HG03558 (cell line): ENCODE measurements around the gene GSK3B.

Experiments
- ATAC-seq: cut with Tn5 transposase; IDR thresholded peaks from one replicate; pipeline ENCODE4 v1.9.1; 2021; ENCODE audit warnings: moderate number of reproducible peaks; ENCODE audit not compliant: unreplicated experiment; ENCODE audit errors: extremely low read depth

Gene GSK3B

DNA sequence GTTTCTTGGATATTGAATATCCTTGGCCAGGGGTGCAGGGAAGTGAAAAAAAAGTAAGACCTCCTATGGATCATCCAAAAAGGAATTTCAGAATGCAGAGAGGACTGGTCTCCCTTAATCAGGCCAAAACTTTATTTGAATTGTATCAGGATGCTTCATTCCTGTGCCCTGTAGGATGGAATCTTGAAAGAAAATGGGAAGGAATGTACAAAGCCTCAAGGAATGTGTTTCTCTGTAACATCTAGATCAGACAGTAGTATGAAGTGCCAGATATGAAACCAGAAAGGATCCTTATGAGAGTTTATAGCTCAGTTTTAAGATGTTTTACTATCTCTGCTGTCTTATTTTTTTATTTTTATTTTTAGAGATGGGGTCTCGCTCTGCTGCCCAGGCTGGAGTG is 6.5 kb upstream of the GSK3B start:
- ATAC-seq: no peak

- no peak for ATAC-seq
Measured at GRCh38 chr3:120098710-120099109, 4.5 kb upstream of the GSK3B start.

DNA sequence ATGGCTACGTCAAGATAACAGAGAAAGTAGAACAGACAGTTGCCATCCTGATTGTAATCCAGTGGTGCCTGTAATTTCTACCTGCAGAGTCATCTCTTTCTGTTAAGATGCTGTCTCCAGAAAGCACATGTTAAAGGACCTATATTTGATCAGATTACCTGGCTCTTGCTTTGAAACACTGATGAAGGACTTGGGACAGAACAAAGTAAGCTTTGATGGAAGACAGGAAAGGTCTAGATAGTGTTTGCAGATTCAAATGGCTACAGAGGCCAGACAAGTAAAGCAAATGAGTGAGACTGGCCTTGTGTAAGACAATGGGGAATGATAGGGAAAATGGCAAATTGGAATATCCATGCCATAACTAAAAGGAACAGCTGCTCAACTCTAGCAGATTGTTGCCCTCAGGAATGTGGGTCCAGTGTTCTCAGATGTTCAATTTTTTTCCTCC is 1.8 kb upstream of the GSK3B start:
- no peak for ATAC-seq

GRCh38 chr3:120095226-120095978 is 1.2 kb upstream of the GSK3B start:
- ATAC-seq: peak; percentile 22

GRCh38 chr3:120094776-120095225 is 554 bp upstream of the GSK3B start:
- ATAC-seq: peak; percentile 45

DNA sequence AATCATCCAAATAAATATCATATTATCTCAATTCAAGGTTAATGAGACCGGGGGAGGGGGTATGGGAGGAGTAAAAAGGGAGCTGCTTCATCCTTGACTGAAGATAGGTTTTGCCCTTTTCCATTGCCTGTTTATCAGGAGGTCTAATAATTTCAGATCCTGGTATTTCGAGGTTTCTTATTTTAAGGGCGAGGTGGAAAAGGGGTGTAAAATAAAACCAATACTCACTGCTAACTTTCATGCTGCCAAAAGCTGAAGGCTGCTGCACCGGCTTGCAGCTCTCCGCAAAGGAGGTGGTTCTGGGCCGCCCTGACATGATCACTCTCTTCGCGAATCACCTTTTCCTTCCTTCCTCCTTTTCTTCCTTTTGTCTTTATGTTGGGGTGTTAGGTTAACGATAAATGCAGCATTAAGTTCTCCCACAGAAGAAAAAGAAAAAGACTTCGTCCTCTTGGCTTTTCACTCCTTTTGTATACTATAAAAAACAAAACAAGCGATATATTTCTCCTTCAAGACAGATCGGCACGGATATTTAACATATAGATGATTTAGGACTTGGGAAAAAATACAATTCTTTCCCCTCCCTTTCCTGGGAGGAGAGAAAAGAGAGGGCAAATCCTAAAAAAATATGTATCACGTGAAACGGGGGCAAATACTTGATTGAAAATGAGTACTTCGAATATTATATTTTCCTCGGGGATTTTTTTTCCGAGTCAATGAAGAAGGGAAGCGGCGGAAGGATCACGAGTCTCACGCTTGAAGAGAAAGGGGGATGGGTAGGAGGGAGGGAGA is 932 bp downstream of the GSK3B start:
- ATAC-seq: no peak

GRCh38 chr3:120092474-120092873 is 1.8 kb downstream of the GSK3B start:
- ATAC-seq: no peak

DNA sequence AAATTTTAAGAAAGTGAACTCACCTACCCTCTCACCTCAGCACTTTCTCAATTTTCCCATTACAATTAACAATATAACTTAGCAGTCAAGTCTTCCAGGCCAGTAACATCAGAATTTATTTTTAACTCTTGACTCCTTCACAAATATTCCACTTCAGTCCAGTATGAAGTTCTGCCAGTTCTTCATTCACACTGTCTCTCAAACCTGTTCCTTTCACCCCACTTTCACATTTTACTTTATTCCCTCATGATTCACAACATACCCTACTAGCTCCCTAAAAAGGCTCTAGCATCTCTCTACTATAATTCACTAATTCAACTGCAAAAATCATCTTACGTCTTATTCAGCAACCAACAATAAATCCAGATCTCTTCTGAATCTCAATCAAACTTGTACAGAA is 3.8 kb downstream of the GSK3B start:
- ATAC-seq: no peak

- no peak for ATAC-seq
Measured at GRCh38 chr3:120089089-120089488, 5.2 kb downstream of the GSK3B start.

GRCh38 chr3:120088622-120089021 is 5.6 kb downstream of the GSK3B start:
- ATAC-seq: no peak

- peak; percentile 48 for ATAC-seq
Measured at GRCh38 chr3:120081719-120082118, 12.5 kb downstream of the GSK3B start.

DNA sequence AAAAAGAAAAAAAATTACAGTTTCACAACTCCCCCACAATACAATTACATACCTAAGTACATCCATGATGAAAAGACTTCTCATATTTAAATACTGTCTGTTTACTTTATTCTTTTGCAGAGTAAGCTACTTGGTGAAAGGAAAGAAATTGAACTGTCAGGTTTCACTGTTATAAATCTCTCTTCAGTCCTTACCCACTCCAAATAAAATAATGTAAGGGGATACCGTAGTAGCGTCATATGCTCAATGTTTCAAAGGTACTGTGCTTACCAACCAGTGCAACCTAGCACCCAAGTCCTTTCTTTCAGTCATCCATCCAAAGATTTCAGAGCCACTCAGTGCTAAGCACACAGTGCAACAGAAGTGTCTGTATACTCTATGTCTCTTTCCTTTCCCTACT is 13.4 kb downstream of the GSK3B start:
- no peak for ATAC-seq

- no peak for ATAC-seq
Measured at GRCh38 chr3:120077731-120078130, 16.5 kb downstream of the GSK3B start.

- ATAC-seq: no peak
Measured at GRCh38 chr3:120072867-120073525, 21.3 kb downstream of the GSK3B start.

- no peak for ATAC-seq
Measured at GRCh38 chr3:120071259-120071658, 23.0 kb downstream of the GSK3B start.

DNA sequence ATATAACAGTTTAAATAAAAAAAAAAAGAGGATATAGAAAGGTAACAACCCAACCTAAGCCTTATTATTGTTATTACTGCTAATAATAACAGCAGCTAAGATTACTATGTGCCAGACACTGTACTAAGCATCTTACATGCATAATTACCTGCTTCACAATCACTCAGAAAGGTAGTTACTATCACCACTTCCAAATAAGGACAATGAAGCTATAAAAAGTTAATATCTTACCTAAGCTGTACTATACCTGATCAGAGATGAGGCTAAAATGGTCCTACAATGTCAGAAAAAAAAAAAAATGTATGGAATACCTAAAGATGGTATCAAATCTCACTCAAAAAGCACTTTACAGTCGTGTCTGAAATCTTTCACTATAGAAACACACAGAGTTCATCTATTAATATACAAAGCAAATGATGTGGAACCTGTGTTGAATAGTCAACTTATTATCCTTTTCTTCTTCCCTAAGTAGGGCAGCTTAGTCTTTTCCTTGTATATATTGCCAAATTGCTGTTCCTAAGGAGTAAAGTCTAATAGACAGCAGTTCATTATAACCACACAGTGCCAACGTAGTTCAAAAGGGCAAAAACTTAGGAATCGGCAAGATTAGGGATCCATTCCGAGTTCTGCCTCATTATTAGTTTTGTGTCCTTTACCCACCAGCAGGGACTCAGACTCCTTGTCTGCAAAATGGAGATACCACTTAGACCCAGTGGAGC is 23.8 kb downstream of the GSK3B start:
- no peak for ATAC-seq

- no peak for ATAC-seq
Measured at GRCh38 chr3:120067083-120067482, 27.2 kb downstream of the GSK3B start.

DNA sequence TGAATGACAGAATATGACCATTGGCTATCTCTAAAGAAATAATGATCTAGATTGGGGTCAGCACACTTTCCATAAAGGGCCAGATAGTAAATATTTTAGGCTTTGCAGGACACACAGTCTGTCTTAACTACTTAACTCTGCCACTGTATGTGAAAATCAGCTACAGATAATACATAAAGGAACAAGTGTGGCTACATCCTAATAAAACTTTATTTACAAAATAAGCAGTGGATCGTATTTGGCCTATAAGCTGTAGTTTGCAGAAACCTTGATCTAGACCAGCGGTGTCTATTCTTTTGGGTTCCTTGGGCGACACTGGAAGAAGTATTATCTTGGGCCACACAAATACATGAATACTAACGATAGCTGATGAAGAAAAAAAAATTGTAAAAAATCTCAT is 27.6 kb downstream of the GSK3B start:
- no peak for ATAC-seq

DNA sequence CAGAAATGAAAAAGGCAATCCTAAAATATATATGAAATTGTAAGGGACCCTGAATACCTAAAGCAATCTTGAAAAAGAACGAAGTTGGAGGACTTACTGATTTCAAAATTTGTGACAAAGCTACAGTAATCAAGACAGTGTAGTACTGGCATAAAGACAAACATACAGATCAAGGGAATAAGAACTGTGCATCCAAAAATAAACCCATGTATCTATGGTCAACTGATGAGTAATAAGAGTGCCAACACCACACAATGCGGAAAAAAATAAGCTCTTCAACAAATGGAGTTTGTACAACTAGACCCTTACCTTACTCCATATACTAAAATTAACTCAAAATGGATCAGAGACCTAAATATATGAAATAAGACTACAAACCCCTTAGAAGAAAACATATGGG is 29.6 kb downstream of the GSK3B start:
- ATAC-seq: no peak

DNA sequence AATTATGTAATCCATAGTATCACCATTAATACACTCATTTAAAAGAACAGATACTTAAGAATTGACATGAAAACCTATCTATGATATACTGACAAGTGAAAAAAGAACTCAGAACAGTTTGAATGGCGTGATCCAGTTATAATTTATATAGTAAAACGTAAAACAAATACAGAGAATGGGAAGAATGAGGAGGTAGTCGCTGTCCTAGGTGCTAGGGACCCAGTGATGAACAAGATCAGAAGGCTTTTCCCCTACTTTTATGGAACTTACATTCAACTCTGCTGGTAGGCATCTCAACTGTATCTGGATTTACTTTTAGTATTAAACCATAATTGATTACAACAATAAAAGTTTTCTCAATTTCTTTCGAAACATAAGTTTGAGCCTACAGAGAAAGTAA is 31.8 kb downstream of the GSK3B start:
- no peak for ATAC-seq
